HUES48 (cell line): Measurements from ENCODE around the gene SMYD3.
"Not testable (repeated sequence)": the region's sequence is repeated elsewhere in the genome, so short reads cannot be mapped to it uniquely, and the experiment has no call there.

Experiments
- H3K27ac ChIP-seq: one replicate; pipeline ENCODE4 v1.7.0; 2013; ENCODE audit warnings: low read depth, low read length, inconsistent platforms
- H3K27me3 ChIP-seq: 2 replicates; pipeline ENCODE4 v1.6.1; 2013; ENCODE audit warnings: mild to moderate bottlenecking, low read length; ENCODE audit not compliant: control insufficient read depth, insufficient read depth
- H3K36me3 ChIP-seq: 2 replicates; pipeline ENCODE4 v1.6.1; 2013; ENCODE audit warnings: low read length; ENCODE audit not compliant: control insufficient read depth, insufficient read depth
- H3K4me1 ChIP-seq: 2 replicates; pipeline ENCODE4 v1.6.1; 2013; ENCODE audit warnings: mild to moderate bottlenecking, low read length; ENCODE audit not compliant: control insufficient read depth, insufficient read depth
- H3K4me3 ChIP-seq: 2 replicates; pipeline ENCODE4 v1.5.1; 2013; ENCODE audit warnings: mild to moderate bottlenecking, low read depth, low read length
- H3K9ac ChIP-seq: 2 replicates; pipeline ENCODE4 v1.6.1; 2013; ENCODE audit warnings: mild to moderate bottlenecking, low read depth, low read length, moderate library complexity
- H3K9me3 ChIP-seq: 2 replicates; pipeline ENCODE4 v1.6.1; 2013; ENCODE audit warnings: low read length; ENCODE audit not compliant: control insufficient read depth, insufficient read depth

Gene SMYD3

DNA sequence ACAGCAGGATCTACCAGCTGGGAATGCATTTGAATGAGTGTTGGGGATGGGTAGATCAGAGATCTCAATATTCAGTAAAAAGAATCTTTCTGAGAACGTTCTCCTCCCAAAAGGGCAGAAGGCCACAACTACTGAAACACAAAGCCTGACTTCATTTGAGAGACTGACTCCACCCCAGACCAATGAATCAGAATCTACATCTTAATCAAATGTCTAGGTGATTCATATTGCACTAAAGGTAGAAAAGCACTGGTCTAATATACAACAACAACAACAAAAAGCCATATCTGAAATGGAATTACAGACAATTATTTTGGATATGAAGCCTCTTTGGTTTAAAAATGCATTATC, 123.9 kb downstream of the SMYD3 start:
- peaks cover 4% of the 10 kb centered on the region; the same call in 1 of the 2 replicates for H3K4me1 ChIP-seq
- no peaks in the 10 kb centered on the region for H3K27me3 ChIP-seq
- H3K9me3 ChIP-seq = no peaks in the 10 kb centered on the region
- H3K27ac ChIP-seq = no peak overlapping the region
- H3K36me3 ChIP-seq = no peaks in the 10 kb centered on the region
- H3K4me3 ChIP-seq = no peak overlapping the region
- H3K9ac ChIP-seq = no peak overlapping the region

DNA sequence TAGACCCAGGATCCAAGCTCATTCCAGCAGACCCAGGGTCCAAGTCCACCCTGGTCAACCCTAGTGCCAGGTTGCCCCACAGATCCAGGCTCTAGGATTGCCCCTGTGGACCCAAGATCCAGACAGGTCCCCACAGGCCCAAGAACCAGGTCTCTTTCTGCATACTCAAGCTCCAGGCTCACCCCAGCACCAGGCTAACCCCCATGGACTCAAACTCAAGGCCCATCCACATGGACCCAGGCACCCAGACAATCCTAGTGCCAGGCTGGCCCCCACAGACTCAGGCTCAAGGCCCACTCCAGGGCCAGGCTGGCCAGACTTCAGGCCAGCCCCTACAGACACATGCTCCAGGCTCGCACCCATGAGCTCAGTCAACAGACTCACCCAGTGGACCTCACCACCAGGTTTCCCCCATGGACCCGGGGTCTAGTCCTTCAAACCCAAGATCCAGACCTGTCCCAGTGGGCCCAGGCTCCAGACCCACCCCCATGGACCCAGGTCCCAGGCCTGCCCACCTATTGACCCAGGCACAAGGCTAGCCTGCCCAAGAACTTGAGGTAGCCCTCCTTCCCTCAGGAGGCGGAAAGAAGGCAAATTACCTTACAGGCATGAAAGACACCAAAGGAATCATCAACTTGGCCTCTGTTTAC, 124.4 kb downstream of the SMYD3 start:
- no peaks in the 10 kb centered on the region for H3K36me3 ChIP-seq
- peaks cover 4% of the 10 kb centered on the region; the same call in 1 of the 2 replicates for H3K4me1 ChIP-seq
- H3K27ac ChIP-seq = no peak overlapping the region
- H3K9me3 ChIP-seq = no peaks in the 10 kb centered on the region
- H3K9ac ChIP-seq = no peak overlapping the region
- no peaks in the 10 kb centered on the region for H3K27me3 ChIP-seq
- H3K4me3 ChIP-seq = no peak overlapping the region

DNA sequence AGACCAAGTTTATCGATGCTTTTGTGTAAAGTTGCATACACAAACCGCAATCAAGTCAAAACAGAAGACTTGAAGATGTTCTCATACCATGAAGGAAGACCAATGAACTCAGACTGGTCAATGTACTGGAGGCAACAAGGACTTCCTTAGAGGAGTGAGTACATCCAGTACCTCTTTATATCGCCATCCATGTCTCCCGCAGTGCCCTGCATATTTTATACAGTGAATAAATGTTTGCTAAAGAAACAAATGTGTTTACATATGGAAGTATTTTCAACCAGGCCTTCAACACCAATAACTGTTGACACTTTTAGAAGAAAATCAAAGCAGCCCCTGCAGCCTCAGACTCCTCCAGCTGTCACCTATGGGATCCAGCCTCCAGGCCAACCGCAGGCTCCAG, 125.6 kb downstream of the SMYD3 start:
- Histone ChIP-seq H3K27ac (no peak overlapping the region), H3K4me1 (peaks cover 4% of the 10 kb centered on the region; the same call in 1 of the 2 replicates), H3K9me3 (no peaks in the 10 kb centered on the region), H3K4me3 (no peak overlapping the region), H3K9ac (no peak overlapping the region), H3K27me3 (no peaks in the 10 kb centered on the region), H3K36me3 (no peaks in the 10 kb centered on the region)

DNA sequence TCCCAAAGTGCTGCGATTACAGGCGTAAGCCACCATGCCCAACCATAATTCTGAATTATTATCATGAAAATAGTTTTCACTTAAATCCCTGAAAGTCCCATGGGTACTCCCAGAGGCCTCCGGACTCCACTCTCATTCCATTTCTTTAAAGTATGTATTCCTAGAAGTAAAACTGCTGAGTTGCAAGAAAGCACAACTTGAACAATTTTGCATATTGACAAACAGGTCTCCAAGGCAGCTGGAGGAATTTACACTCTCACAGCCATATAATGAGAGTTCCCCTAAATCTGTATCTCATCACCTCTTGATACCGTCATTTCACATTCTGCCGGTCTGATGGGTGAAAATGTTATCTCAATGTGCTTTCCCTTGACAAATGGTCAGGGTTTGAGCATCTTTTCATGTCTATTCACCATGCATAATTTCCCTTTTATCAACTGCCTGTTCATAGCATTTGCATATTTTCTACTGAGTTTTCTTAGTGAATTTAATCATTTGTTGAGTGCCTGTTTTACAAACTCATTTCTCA, 129.4 kb downstream of the SMYD3 start:
- H3K9me3 ChIP-seq = no peaks in the 10 kb centered on the region
- H3K27me3 ChIP-seq = no peaks in the 10 kb centered on the region
- H3K27ac ChIP-seq = no peak overlapping the region
- 0 out of 2 replicates have a peak, but pooled peaks cover 2% of the 10 kb centered on the region for H3K4me1 ChIP-seq
- H3K4me3 ChIP-seq = no peak overlapping the region
- no peaks in the 10 kb centered on the region for H3K36me3 ChIP-seq
- H3K9ac ChIP-seq = no peak overlapping the region

DNA sequence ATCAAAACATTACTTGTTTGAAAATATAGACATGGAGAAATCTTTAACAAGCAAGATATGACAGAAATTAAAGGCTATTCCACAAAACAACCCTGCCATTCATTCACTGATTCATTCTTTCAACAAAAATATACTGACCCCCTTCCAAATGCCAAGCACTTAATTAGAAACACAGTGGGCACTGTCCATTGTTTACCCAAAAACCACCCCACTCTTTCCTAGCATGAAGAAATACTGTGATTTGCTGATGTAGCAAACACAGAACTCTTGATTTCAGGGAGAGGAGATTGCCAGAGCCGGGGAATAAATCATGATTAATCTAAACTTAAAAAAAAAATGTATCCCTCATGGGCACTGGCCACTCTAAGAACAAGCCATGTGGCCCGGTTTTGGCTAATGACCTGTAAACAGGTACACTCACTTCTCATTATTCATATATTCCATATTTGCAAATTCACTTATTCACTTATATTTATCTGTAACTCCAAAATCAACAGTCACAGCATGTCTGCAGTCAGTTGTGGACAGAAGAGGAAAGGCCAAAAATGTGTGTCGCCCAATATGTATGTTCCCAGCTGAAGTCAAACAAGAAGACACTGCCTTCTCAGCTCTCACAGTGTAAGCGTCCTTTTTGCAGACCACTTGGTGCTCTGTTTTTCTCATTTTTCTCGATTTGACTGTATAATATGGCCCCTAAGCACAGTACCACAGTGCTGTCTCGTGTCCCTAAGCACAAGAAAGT, 133.1 kb downstream of the SMYD3 start:
- Histone ChIP-seq H3K4me3 (no peak overlapping the region), H3K36me3 (no peaks in the 10 kb centered on the region), H3K9ac (no peak overlapping the region), H3K27ac (no peak overlapping the region), H3K27me3 (no peaks in the 10 kb centered on the region), H3K4me1 (0 out of 2 replicates have a peak, but pooled peaks cover 8% of the 10 kb centered on the region), H3K9me3 (no peaks in the 10 kb centered on the region)

DNA sequence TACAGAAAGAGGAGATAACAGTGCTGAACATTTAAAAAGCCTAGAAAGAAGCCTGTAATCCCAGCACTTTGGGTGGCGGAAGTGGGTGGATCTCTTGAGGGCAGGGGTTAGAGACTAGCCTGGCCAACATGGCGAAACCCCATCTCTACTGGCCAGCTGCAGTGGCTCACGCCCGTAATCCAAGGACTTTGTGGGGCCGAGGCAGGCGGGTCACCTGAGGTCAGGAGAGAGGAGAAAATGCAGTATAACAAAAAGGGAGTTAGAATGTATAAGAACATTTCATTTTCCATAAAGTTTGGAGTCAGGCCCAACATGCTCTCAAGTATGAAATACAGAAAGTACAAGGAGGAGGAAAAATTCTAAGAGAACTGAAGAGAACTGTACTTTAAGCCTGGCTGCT, 134.5 kb downstream of the SMYD3 start:
- H3K4me3 ChIP-seq = no peak overlapping the region
- H3K27ac ChIP-seq = no peak overlapping the region
- no peaks in the 10 kb centered on the region for H3K36me3 ChIP-seq

DNA sequence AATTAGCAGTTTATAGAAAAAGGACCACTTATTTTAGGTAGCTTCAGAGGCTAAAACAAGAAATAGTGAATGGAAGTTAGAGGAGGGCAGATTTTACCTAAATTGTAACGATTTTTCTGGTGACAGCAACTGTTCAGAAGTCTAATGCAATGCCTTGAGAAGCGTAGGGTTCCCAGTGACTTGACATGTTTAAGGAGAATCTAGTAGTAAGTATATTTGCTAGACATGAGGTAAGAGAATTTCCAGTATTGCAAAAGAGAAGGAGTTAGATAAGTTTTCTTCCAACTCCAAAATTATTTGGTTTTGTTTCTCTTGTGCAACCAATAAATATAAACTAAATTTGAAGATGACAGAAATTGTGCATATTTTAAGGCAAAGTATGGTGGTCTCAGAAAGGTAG, 140.0 kb downstream of the SMYD3 start:
- H3K27ac ChIP-seq = no peak overlapping the region
- no peaks in the 10 kb centered on the region; the same call in 1 of the 2 replicates for H3K9me3 ChIP-seq
- H3K36me3 ChIP-seq = no peaks in the 10 kb centered on the region
- peaks cover 4% of the 10 kb centered on the region; the same call in 1 of the 2 replicates for H3K4me1 ChIP-seq
- no peak overlapping the region for H3K9ac ChIP-seq
- H3K4me3 ChIP-seq = no peak overlapping the region
- no peaks in the 10 kb centered on the region for H3K27me3 ChIP-seq

More for the DNA sequence above, 134.5 kb downstream of the SMYD3 start:
- H3K9ac ChIP-seq = no peak overlapping the region
- no peaks in the 10 kb centered on the region for H3K9me3 ChIP-seq
- no peaks in the 10 kb centered on the region for H3K27me3 ChIP-seq
- H3K4me1 ChIP-seq = 0 out of 2 replicates have a peak, but pooled peaks cover 8% of the 10 kb centered on the region

DNA sequence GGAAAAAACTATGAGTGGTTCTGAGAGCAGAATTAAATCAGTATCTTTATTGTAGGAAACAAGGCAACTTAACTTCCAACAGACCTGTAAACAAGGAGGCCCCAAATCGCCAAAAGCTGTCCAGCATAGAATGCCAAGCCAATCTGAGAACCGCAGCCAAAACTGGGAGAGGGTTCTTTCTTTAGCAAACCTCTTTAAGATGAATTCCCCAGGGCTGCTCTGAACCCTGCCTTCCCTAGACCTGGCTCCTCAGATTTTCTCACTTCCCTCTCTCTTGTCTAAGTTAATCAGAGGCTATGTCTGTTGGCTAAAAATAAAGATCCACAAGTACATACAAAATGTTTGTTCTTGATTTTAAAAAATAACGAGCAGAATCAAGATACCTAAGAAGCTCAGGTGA, 141.4 kb downstream of the SMYD3 start:
- no peak overlapping the region for H3K4me3 ChIP-seq
- peaks cover 4% of the 10 kb centered on the region; the same call in 1 of the 2 replicates for H3K4me1 ChIP-seq
- H3K27ac ChIP-seq = no peak overlapping the region
- H3K9me3 ChIP-seq = no peaks in the 10 kb centered on the region; the same call in 1 of the 2 replicates
- no peaks in the 10 kb centered on the region for H3K27me3 ChIP-seq
- H3K9ac ChIP-seq = no peak overlapping the region
- no peaks in the 10 kb centered on the region for H3K36me3 ChIP-seq

DNA sequence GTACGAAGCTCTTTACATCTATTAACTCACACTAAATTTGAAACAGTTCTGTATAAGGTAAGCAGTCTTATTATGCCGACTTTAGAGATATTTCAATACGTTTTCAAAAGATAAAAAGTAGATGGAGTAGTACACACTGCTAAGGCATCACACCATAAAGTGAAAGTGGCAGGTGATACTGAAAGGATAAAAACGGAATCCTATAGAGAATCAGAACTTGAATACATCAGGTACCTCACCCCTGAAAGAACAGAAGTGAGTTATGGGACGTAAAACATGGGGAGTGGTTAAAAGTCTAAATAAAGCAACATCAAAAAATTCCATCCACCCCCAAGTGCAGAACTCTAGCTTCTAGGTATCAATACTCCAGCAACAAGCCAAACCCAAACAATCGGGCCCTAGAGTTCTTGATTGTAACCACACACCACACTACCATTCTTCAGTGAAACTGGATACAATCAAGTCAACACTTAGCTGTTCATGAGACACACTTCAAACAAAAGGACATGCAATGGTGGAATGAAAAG, 142.6 kb downstream of the SMYD3 start:
- Histone ChIP-seq H3K4me1 (peaks cover 4% of the 10 kb centered on the region; the same call in 1 of the 2 replicates), H3K27ac (no peak overlapping the region), H3K9me3 (no peaks in the 10 kb centered on the region; the same call in 1 of the 2 replicates), H3K36me3 (no peaks in the 10 kb centered on the region), H3K4me3 (no peak overlapping the region), H3K27me3 (no peaks in the 10 kb centered on the region), H3K9ac (no peak overlapping the region)

DNA sequence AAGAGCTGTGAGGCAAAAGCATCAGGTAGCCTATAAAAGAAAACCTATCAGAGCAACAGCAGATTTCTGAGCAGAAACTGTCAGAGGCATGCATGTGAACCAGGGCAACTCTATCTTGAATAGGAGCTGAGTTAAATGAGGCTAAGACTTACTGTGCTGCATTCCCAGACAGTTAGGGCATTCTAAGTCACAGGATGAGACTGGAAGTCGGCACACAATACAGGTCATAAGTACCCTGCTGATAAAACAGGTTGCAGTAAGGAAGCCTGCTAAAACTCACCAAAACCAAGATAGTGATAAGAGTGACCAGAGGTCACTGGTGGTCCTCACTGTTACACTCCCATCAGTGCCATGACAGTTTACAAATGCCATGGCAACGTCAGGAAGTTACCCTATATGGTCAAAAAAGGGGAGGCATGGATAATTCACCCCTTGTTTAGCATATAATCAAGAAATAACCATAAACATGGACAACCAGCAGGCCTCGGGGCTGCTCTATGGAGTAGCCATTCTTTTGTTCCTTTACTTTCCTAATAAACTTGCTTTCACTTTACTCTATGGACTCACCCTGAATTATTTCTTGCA, 150.0 kb downstream of the SMYD3 start:
- not testable (repeated sequence) for H3K9ac ChIP-seq, H3K36me3 ChIP-seq, H3K9me3 ChIP-seq, H3K27me3 ChIP-seq, H3K4me3 ChIP-seq
- H3K27ac ChIP-seq = peak overlapping the region; percentile 55
- peaks cover 28% of the 10 kb centered on the region for H3K4me1 ChIP-seq
